Neuronal stem cell (in vitro differentiated cells): Measurements from ENCODE around the gene TBXAS1.

ENCODE experiments used
- DNase-seq: peaks from one replicate; pipeline ENCODE4 v3.0.0-alpha.2; 2013; ENCODE audit warnings: low spot score
- H2AFZ ChIP-seq: one replicate; pipeline ENCODE4 v1.6.1; 2013; ENCODE audit warnings: mild to moderate bottlenecking, low read length, inconsistent platforms
- H2AK5ac ChIP-seq: 2 replicates; pipeline ENCODE4 v1.6.1; 2013; ENCODE audit warnings: low read depth, mild to moderate bottlenecking, inconsistent platforms, low read length, moderate library complexity, mixed read lengths
- H2BK120ac ChIP-seq: 2 replicates; pipeline ENCODE4 v1.6.1; 2013; ENCODE audit warnings: low read depth, mild to moderate bottlenecking, inconsistent platforms, low read length, moderate library complexity, mixed read lengths
- H2BK12ac ChIP-seq: one replicate; pipeline ENCODE4 v1.6.1; 2013; ENCODE audit warnings: low read length, inconsistent platforms
- H2BK15ac ChIP-seq: 2 replicates; pipeline ENCODE4 v1.6.1; 2013; ENCODE audit warnings: mild to moderate bottlenecking, low read length, inconsistent platforms, mixed read lengths
- H2BK5ac ChIP-seq: one replicate; pipeline ENCODE4 v1.6.1; 2013; ENCODE audit warnings: inconsistent platforms, mild to moderate bottlenecking, low read length, moderate library complexity
- H3K14ac ChIP-seq: one replicate; pipeline ENCODE4 v1.6.1; 2013; ENCODE audit warnings: low read length, inconsistent platforms
- H3K18ac ChIP-seq: 2 replicates; pipeline ENCODE4 v1.6.1; 2013; ENCODE audit warnings: low read length, inconsistent platforms
- H3K23ac ChIP-seq: 2 replicates; pipeline ENCODE4 v1.6.1; 2013; ENCODE audit warnings: low read depth, mild to moderate bottlenecking, mixed read lengths, low read length, inconsistent platforms; ENCODE audit not compliant: poor library complexity
- H3K27ac ChIP-seq: replicated peaks from 3 replicates; pipeline ENCODE4 v1.5.1; 2013; ENCODE audit warnings: low read length, inconsistent platforms
- H3K27me3 ChIP-seq, 3 experiments: 2 replicates each; pipeline ENCODE4 v1.6.1; 2013; ENCODE audit warnings: low read length in 3 of 3, mild to moderate bottlenecking in 2 of 3, inconsistent platforms in 1 of 3, low read depth in 1 of 3, mixed read lengths in 1 of 3, moderate library complexity in 1 of 3; ENCODE audit not compliant: control insufficient read depth in 3 of 3, insufficient read depth in 3 of 3
- H3K36me3 ChIP-seq, 2 donors: replicated peaks in 1 of 2; 2 replicates each; pipeline ENCODE4 v1.6.1; 2013; ENCODE audit warnings: low read length in 2 of 2; ENCODE audit not compliant: control insufficient read depth in 2 of 2, insufficient read depth in 2 of 2
- H3K4ac ChIP-seq: 2 replicates; pipeline ENCODE4 v1.6.1; 2013; ENCODE audit warnings: inconsistent platforms, mild to moderate bottlenecking, low read length, moderate library complexity
- H3K4me1 ChIP-seq, 2 donors: 1 replicate in 1 of 2; 2 replicates in 1 of 2; pipeline ENCODE4 v1.6.1; 2013; ENCODE audit warnings: low read length in 2 of 2, low read depth in 1 of 2; ENCODE audit not compliant: control insufficient read depth in 2 of 2, insufficient read depth in 1 of 2
- H3K4me2 ChIP-seq: one replicate; pipeline ENCODE4 v1.6.1; 2013; ENCODE audit warnings: mild to moderate bottlenecking, low read length, inconsistent platforms; ENCODE audit not compliant: insufficient read depth, poor library complexity, severe bottlenecking
- H3K4me3 ChIP-seq, 2 donors: 2 replicates each; pipeline ENCODE4 v1.5.1; 2013; ENCODE audit warnings: low read length in 2 of 2, mild to moderate bottlenecking in 2 of 2, inconsistent platforms in 1 of 2, moderate library complexity in 1 of 2
- H3K79me1 ChIP-seq: one replicate; pipeline ENCODE4 v1.6.1; 2013; ENCODE audit warnings: low read depth, mild to moderate bottlenecking, inconsistent platforms, low read length, moderate library complexity
- H3K9ac ChIP-seq: one replicate; pipeline ENCODE4 v1.6.1; 2013; ENCODE audit warnings: mild to moderate bottlenecking, low read depth, low read length, inconsistent platforms; ENCODE audit not compliant: poor library complexity
- H3K9me3 ChIP-seq, 2 donors: replicated peaks in 1 of 2; 2 replicates each; pipeline versions ENCODE3 to v1.6.1; 2013; ENCODE audit warnings: low read length in 2 of 2, mild to moderate bottlenecking in 2 of 2, inconsistent platforms in 1 of 2, low read depth in 1 of 2, mixed read lengths in 1 of 2, moderate library complexity in 1 of 2; ENCODE audit not compliant: control insufficient read depth in 2 of 2, insufficient read depth in 1 of 2
- H4K8ac ChIP-seq: one replicate; pipeline ENCODE4 v1.6.1; 2013; ENCODE audit warnings: low read depth, mild to moderate bottlenecking, inconsistent platforms, low read length, moderate library complexity
- H4K91ac ChIP-seq: one replicate; pipeline ENCODE4 v1.6.1; 2013; ENCODE audit warnings: low read length, low read depth, mild to moderate bottlenecking, inconsistent platforms; ENCODE audit not compliant: poor library complexity
- whole genome bisulfite sequencing, 2 donors: extraction: QIAGEN DNeasy Blood & Tissue Kit; methylation state at CpG; one replicate each; pipeline ENCODE4 v1.1.7; 2013; ENCODE audit warnings: missing lambda C conversion rate in 2 of 2, mixed read lengths in 1 of 2; ENCODE audit not compliant: insufficient read length in 2 of 2, insufficient replicate concordance in 1 of 2; ENCODE audit errors: extremely low coverage in 2 of 2; 5-methylcytosine and 5-hydroxymethylcytosine counted together

TBXAS1 gene

DNA sequence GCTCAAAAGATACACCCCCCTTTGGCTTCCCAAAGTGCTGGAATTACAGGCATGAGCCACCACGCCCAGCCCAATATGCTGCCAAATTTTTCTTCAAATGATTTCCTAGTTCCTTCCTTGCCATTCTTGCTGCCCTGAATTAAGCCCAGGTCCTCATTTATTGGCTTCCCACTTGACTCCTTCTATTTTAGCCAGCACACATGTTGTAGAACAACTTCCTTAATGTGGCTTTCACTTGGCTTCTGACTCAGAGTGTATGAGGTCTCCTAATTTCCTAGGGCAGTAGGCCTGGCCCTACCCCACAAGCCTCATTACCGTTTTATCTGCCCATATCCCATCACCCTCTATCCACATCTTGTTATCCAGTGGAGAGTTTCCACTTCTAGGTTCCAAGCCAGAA lies 29.5 kb upstream of the TBXAS1 start:
- no peak overlapping the region for H3K9ac ChIP-seq
- peaks cover 1 to 13% of the 10 kb centered on the region in 2 donors for H3K9me3 ChIP-seq
- no peak overlapping the region for H2BK120ac ChIP-seq
- no peak overlapping the region for H3K4ac ChIP-seq
- H3K18ac ChIP-seq = no peak overlapping the region
- no peak overlapping the region for H2BK15ac ChIP-seq
- no peak overlapping the region for H2BK12ac ChIP-seq
- H3K4me1 ChIP-seq = peaks cover 0 to 2% of the 10 kb centered on the region in 2 donors
- DNase-seq = no peak
- WGBS, 2 donors = no CpG with 5 or more reads among the region's 2 CpGs
- H3K4me2 ChIP-seq = no peak overlapping the region
- no peak overlapping the region for H4K91ac ChIP-seq
- no peak overlapping the region for H3K23ac ChIP-seq
- H3K79me1 ChIP-seq = no peaks in the 10 kb centered on the region
- H3K36me3 ChIP-seq = no peaks in the 10 kb centered on the region
- no peak overlapping the region for H4K8ac ChIP-seq
- peaks cover 0 to 1% (median 0%) of the 10 kb centered on the region in 3 experiments for H3K27me3 ChIP-seq
- H2BK5ac ChIP-seq = no peak overlapping the region
- no peak overlapping the region for H3K14ac ChIP-seq
- no peak overlapping the region for H3K27ac ChIP-seq
- no peak overlapping the region for H2AFZ ChIP-seq
- H3K4me3 ChIP-seq = no peak overlapping the region
- H2AK5ac ChIP-seq = no peak overlapping the region

DNA sequence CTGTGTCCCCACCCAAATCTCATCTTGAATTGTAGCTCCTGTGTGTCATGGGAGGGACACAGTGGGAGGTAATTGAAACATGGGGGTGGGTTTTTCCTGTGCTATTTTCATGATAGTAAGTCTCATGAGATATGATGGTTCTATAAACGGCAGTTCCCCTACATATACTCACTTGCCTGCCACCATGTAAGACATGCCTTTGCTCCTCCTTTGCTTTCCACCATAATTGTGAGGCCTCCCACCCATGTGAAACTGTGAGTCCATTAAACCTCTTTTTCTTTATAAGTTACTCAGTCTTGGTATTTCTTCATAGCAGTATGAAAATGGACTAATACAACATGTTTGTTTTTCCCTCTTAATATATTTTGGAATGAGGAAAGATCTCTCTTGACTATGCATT lies 24.5 kb upstream of the TBXAS1 start:
- peaks cover 2 to 13% of the 10 kb centered on the region in 2 donors for H3K9me3 ChIP-seq
- H2AFZ ChIP-seq = no peak overlapping the region
- H3K4me1 ChIP-seq = peaks cover 0 to 2% of the 10 kb centered on the region in 2 donors
- H2BK120ac ChIP-seq = no peak overlapping the region
- no peak overlapping the region for H4K91ac ChIP-seq
- H3K27me3 ChIP-seq = no peaks in the 10 kb centered on the region
- no peak overlapping the region for H3K27ac ChIP-seq
- no peak for DNase-seq
- no peak overlapping the region for H3K14ac ChIP-seq
- no peaks in the 10 kb centered on the region for H3K79me1 ChIP-seq
- H2BK12ac ChIP-seq = no peak overlapping the region
- no peaks in the 10 kb centered on the region for H3K36me3 ChIP-seq
- no peak overlapping the region for H3K9ac ChIP-seq
- H2BK5ac ChIP-seq = no peak overlapping the region
- H4K8ac ChIP-seq = no peak overlapping the region
- H2BK15ac ChIP-seq = no peak overlapping the region
- no peak overlapping the region for H2AK5ac ChIP-seq
- no peak overlapping the region for H3K4me3 ChIP-seq
- no peak overlapping the region for H3K4ac ChIP-seq
- H3K23ac ChIP-seq = no peak overlapping the region
- H3K18ac ChIP-seq = no peak overlapping the region
- H3K4me2 ChIP-seq = no peak overlapping the region
- no CpG with 5 or more reads among the region's 1 CpG for WGBS, 2 donors

DNA sequence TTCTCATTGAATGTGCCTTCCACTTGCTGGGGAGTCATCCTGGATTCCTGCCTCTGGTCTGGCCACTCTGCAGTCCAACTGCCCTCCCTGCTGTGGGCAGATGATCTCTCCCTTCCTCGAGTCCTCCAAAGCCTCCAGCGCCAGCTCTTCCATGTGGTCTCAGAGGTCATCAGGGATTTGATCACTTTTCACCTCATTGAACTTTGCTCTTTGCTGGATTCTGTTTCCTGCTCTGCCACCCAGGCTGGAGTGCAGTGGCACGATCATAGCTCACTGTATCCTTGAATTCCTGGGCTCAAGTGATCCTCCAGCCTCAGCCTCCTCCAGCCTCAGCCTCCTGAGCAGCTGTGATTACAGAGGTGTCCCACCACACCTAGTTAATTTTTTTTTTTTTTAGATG lies 22.1 kb upstream of the TBXAS1 start:
- H3K36me3 ChIP-seq = no peaks in the 10 kb centered on the region
- H3K4ac ChIP-seq = no peak overlapping the region
- no peak overlapping the region for H3K27ac ChIP-seq
- WGBS, 2 donors = no CpG with 5 or more reads among the region's 3 CpGs
- H2BK120ac ChIP-seq = no peak overlapping the region
- H2AFZ ChIP-seq = no peak overlapping the region
- no peak overlapping the region for H3K18ac ChIP-seq
- no peaks in the 10 kb centered on the region for H3K27me3 ChIP-seq
- H3K9ac ChIP-seq = no peak overlapping the region
- H3K14ac ChIP-seq = no peak overlapping the region
- no peak overlapping the region for H3K23ac ChIP-seq
- no peak overlapping the region for H2AK5ac ChIP-seq
- no peak overlapping the region for H2BK12ac ChIP-seq
- H2BK15ac ChIP-seq = no peak overlapping the region
- no peaks in the 10 kb centered on the region for H3K79me1 ChIP-seq
- no peak overlapping the region for H4K8ac ChIP-seq
- DNase-seq = no peak
- peaks cover 0 to 2% of the 10 kb centered on the region in 2 donors for H3K4me1 ChIP-seq
- peaks cover 2 to 13% of the 10 kb centered on the region in 2 donors for H3K9me3 ChIP-seq
- H3K4me2 ChIP-seq = no peak overlapping the region
- no peak overlapping the region for H2BK5ac ChIP-seq
- no peak overlapping the region for H4K91ac ChIP-seq
- no peak overlapping the region for H3K4me3 ChIP-seq

DNA sequence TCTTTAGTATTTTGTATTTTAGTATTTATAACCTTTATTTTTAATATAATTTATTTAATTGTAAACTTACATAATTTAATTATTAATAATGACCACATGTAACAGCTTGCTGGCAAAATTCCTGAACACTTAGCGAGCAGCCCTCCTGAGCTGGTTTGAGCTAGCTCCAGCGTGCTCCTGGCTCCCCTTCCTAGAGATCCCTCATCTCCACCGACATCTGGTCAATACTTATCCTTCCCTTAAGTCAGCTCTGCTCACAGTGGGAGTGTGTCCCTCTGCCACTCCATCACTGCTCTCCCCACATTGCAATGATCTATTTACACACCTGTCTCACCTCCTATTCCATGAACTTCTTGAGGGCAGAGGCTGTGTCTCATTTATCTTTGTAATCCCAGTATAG lies 20.6 kb upstream of the TBXAS1 start:
- no peak overlapping the region for H2BK120ac ChIP-seq
- no CpG with 5 or more reads among the region's 3 CpGs for WGBS, 2 donors
- H3K9ac ChIP-seq = no peak overlapping the region
- DNase-seq = no peak
- H3K4me1 ChIP-seq = peaks cover 0 to 2% of the 10 kb centered on the region in 2 donors
- H3K4ac ChIP-seq = no peak overlapping the region
- no peak overlapping the region for H3K27ac ChIP-seq
- no peak overlapping the region for H2AK5ac ChIP-seq
- H3K4me3 ChIP-seq = no peak overlapping the region
- H2BK12ac ChIP-seq = no peak overlapping the region
- no peak overlapping the region for H4K8ac ChIP-seq
- H3K27me3 ChIP-seq = no peaks in the 10 kb centered on the region
- no peak overlapping the region for H2AFZ ChIP-seq
- no peak overlapping the region for H3K18ac ChIP-seq
- H2BK15ac ChIP-seq = no peak overlapping the region
- no peak overlapping the region for H3K23ac ChIP-seq
- no peak overlapping the region for H3K4me2 ChIP-seq
- H2BK5ac ChIP-seq = no peak overlapping the region
- no peak overlapping the region for H3K14ac ChIP-seq
- no peak overlapping the region for H4K91ac ChIP-seq
- H3K9me3 ChIP-seq = peaks cover 2 to 10% of the 10 kb centered on the region in 2 donors
- no peaks in the 10 kb centered on the region for H3K79me1 ChIP-seq
- H3K36me3 ChIP-seq = no peaks in the 10 kb centered on the region
